Measurements from ENCODE around the gene LMTK2. TPM values are rescaled to one million over a fixed set of nuclear protein-coding genes. Genes with fewer than 3 reads are reported as not detected.

LMTK2 gene
- 10.9 and 23.2 TPM in 2 replicates for total RNA-seq

DNA sequence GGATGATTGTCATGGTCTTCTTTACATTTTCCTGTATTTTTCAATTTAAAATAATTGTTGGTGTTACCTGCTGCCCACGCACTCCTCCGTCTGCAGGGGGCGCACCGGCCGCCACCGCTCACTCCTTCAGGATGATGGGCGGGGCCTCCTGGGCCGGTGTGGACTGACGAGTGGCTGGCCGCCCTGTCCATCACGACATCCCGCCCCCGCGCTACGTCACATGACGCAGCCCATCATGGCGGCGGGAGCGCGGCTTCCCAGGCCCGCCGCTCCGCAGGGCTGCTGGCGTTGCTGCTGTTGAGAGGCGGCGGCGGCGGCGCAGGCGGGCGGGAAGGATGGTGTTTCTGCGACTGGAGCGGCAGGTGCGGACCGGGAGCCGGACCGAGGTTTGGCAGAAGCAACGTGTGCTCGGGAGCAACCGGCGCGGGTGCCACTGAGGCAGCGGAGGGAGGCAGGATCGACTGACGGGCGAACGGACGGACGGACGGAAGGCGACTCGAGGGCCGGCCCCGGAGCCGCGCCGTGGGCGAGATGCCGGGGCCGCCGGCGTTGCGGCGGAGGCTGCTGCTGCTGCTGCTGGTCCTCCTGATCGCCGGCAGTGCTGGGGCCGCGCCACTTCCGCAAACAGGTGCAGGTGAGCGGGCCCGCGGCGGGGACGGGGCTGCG, at the start of gene LMTK2:
LMTK2 (plus strand) TSS at position 216 of the 666 bp plus-strand sequence; CDS start at position 532, 316 bp downstream.
- peak; percentile 62 for DNase-seq (ENCODE audit: low read depth)

DNA sequence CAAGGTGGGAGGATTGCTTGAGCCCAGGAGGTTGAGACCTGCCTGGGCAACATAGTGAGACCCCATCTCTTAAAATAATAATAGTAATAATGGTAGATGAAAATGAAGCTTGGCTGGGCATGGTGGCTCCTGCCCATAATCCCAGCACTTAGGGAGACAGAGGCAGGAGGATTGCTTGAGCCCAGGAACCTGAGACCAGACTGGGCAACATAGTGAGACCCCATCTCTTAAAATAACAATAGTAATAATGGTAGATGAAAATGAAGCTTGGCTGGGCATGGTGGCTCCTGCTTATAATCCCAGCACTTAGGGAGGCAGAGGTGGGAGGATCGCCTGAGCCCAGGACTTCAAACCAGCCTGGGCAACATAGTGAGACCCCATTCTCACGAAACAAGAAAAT, 49.5 kb upstream of the LMTK2 start:
- DNase-seq (ENCODE audit: low read depth) = no peak

DNA sequence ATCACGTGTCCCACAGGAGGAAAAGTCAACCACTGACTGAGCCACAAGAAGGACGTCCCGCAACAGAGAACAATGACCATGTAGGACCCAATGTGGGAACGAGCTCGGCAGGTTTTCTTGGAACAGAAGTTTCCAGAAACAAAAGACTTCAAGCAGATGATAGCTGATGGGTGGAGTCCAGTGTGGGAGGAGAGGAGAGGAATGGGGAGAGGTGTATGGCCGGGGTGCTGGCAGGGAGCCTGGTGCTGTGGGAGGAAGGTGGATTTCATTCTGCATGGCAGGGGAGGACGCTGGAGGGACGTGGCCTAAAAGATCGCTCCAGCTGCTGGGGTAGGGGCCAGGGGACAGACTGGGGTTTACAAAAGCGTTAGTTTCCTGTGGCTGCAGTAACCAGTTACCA, 48.5 kb upstream of the LMTK2 start:
- no peak for DNase-seq (ENCODE audit: low read depth)

DNA sequence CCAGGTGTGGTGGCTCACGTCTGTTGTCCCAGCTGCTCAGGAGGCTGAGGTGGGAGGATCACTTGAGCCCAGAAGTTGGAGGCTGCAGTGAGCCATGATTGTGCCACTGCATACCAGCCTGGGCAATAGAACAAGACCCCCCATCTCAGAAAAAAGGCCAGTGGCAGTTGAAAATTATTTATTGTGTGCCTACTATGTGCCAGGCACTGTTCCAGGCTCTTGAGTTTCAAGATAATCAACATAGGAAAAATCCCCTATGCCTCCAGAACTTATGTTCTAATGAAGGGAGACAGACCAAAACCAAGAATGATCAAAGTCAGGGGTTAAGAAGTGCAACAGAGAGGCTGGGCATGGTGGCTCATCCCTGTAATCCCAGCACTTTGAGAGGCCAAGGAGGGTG, 42.4 kb upstream of the LMTK2 start:
- DNase-seq (ENCODE audit: low read depth) = no peak

DNA sequence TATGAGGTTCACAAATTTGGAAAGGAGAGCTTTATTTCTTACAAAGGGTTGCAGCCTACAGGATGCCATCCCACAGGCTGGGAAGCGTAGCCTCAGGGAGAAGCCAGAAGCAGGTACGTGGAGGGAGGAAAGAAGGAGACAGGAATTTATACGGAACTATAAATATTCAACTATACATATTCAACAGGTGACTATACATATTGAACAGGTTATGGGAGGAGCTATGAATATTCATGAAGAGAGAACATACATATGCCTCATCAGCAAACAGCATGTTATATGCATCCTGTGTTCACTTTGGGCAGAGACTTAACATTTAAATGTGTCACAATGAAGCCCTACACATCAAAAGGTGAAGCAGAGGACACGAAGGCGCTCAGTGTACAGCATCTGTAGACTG, 40.5 kb upstream of the LMTK2 start:
- DNase-seq (ENCODE audit: low read depth) = no peak

DNA sequence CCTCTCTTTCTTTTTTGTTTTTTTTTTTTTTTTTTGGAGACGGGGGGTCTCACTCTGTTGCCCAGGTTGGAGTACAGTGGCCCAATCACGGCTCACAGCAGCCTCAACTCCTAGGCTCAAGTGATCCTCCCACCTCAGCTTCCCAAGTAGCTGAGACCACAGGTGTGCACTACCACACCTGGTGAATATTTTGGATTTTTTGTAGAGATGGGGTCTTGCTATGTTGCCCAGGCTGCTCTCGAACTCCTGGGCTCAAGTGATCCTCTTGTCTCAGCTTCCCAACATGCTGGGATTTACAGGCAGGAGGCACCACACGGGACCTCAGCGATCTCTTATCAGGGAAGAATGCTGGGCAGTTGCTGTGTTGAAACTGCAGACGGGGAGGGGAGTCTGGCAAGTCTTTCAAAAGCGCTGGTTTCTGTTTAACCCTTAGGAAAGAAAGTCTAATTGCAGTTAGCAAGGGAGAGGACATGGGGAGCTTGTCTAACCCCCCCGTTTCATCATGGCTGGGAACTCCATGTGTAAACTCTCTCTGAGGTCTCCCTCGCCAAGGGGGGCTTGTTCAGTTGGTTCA, 39.6 kb upstream of the LMTK2 start:
- DNase-seq (ENCODE audit: low read depth) = no peak

DNA sequence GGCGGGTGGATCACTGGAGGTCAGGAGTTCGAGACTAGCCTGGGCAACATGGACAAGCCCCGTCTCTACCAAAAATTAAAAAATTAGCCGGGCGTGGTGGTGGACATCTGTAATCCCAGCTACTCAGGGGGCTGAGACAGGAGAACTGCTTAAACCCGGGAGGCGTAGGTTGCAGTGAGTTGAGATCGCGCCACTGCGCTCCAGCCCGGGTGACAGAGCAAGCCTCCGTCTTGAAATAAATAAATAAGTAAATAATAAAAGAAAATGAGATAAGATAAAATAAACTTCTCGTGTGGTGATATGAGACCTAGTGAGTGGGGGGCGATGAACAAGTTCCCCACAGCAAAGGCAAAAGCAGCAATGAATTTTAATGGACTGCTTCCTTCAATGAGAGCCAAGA, 33.6 kb upstream of the LMTK2 start:
- no peak for DNase-seq (ENCODE audit: low read depth)

DNA sequence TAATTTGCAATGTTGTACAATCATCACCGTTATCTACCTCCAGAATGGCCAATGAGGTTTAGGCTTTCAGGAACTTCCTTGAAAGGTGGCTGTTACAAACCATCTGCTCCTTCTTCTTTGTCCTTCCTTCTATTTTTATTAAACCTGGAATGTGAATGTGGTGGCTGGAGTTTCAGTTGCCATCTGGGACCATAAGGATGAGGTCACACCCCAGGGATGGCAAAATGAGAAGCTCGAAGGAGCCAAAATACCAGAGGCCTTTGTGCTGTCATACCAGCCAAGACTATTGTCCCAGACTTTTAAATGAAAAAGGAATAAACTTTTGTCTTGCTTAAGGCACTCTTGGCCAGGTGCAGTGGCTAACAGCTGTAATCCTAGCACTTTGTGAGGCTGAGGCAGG, 30.9 kb upstream of the LMTK2 start:
- no peak for DNase-seq (ENCODE audit: low read depth)

DNA sequence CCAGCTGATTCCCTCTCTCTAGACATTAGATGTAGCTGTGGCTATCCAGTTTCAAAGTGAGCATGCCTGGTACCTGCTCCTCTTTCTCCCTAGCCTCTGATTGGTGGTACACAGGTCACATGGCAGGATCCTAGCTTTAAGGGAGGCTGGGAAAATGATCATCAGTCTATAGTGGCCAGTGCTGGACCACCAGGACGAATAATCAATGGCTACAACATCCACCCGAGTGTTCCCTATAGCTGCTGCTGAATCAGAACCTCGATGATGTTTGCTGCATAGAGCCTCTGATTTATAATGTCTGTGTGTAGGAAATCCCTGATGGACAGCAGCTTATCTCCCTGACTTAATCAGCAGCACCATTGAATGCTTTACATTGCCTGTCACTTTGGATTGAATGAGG, 28.9 kb upstream of the LMTK2 start:
- DNase-seq (ENCODE audit: low read depth) = no peak

DNA sequence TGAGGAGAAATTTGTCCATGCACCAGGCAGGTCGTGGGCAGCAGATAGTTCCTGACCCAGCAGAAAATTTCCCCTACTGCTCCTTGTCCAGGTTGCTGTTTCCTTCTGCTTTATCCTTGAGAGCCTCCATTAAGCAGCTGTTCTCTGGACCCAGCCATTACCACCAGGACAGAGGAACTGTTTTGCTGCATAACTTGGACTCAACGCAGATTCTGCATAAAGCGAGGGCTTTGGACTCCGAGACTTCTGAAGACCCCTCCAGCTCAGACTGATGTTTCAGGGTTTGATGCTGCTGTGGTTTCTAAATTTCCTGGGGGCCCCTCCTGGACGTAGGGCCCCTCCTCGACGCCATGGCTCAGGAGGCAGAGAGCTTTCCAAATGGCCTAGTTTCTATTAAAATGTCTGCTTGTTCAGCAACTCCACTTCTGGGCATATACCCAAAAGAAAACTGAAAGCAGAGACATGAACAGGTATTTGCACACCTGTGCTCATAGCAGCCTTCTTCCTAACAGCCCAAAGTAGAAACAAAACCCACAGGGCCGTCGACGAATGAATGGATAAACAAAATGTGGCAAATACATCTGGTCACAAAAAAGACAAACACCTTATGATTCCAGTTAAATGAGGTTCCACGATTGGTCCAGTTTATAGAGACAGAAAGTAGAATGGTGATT, 28.3 kb upstream of the LMTK2 start:
- no peak for DNase-seq (ENCODE audit: low read depth)

DNA sequence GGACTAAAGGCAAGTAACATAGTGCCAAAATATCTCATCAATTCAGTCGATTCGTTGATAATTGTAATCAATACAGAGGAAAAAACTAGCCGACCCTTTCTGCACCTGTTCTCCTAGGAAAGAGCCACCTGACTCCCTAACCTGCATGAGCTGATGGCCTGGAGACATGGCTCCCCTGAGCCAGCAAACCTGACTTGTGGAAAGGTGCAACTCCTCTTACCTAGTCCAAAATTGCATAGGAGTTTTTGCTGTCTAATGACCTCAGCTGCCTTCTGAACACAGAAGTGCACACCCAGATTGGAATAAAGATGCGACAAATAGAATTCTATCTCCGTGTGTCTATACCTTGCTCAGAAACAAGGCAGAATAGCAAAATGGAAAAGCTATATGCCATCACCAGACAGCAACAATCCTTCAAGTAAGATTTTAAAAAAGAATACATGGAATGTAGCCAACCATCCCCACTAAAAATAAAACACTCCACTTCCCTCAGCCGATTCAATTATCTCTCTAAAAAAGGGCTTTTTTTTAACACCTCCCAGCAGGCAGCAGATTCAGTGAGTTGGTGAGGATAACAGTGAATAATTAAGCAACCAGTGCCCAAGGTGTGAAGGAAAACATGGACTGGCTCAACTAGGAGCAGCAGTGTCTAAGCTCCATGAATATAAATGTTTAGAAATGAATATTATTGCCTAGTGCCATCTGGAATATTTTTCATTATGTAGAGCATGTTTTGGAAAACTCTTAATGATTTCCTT, 26.6 kb upstream of the LMTK2 start:
- DNase-seq (ENCODE audit: low read depth) = no peak

DNA sequence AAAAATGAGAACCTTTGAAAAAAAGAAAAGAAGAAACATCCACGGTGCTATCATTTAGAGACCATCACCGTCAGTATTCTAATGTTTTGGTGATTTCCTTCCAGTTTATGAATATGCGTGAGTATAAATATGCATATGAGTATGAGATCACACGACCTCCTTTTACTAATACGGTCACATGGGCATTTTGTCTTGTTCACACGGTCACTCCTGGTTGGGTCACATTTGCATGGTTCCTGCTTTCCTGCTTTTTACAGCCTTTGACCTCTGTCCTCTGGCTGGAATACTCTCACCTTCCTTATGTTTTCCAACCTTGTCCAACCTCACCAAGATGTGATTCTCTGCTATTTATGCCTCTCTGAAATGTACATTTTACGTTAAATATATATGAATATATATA, 25.3 kb upstream of the LMTK2 start:
- DNase-seq (ENCODE audit: low read depth) = no peak

DNA sequence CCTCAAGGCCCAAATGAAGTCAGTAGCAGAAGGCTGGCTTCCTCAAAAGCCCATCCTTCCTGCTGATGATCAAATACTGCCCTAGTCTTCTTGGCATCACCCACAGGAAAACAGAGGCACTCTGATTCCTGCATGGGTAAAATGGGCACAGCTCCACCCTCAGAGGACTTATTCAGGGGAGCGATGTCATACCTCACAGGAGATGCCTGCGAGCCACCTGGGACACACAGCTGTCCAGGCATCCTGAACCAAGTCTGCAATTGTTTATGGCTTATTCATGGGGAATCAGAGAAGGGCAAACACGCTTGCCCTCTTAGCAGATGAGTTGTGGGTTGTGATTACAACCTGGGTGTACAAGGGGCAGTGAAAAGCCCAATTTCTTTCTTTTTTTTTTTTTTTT, 22.0 kb upstream of the LMTK2 start:
- no peak for DNase-seq (ENCODE audit: low read depth)

DNA sequence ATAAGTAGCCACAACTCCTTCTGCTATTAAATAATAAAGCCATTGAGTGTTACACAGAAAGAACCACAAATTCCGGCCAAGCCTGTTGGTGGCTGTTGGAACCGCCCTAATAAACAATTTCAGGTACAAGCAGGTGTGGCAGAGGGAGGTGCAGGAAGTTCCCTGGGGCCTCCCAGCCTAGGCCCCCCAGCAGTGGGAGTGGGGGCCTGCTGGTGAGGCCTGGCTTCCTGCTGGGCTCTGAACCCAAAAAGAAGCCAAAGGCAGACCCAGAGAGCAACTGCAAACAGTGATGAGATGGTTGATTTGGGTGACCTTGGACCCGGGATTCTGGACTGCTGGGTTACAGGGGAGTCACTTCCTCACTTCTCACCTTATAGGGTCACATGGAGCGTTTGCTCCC, 21.0 kb upstream of the LMTK2 start:
- no peak for DNase-seq (ENCODE audit: low read depth)

DNA sequence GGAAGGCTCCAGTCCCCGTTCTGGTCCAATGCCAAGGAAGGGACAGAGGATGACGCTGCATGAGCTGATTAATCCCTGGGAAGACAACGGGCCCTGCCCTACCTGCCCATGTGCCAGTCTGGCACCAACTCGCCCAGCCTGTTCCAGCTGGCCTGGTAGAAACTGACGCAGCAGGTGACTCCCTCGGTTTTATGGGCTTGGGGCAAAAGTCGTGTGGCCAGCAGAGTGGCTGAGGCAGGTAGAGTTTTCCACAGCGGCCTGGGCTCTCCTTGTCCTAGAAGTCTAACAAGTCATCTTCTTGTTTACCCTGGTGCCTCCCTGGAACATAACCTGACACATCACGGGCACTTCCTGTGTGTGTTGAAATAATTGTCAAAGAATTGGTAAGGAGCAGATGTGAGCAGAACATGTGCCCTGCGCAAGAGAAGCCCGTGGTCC, 20.4 kb upstream of the LMTK2 start:
- DNase-seq (ENCODE audit: low read depth) = peak; percentile 24

DNA sequence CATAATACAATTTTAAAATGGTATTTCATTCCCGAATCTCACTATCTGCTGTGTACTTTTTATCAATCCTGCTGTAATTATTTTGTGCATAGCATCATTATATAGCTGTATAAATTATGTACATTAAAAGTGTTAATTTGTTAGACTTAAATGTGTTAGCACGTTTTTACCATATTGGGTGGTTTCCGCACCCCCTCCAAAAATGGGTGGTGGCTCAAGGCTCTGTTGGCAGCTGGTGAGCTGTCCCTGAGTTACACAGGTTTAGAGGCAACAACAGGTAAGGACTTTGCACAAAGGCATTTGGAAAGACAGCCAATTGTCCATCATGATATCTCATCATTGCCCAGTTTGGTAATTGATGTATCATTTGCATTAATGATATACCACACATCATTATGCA, 18.6 kb upstream of the LMTK2 start:
- no peak for DNase-seq (ENCODE audit: low read depth)

DNA sequence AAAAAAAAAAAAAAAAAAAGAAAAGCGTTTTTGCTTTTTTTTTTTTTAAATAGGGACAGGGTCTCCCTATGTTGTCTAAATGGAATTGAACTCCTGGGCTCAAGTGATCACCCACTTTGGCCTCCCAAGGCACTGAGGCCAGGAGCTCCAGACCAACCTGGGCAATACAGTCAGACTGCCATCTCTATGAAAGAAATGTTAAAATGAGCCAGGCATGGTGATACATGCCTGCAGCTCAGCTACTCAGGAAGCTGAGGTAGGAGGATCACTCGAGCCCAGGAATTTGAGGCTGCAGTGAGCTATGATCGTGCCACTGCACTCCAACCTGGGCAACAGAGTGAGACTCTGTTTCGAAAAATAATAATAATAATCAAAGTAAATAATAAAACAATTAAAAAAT, 16.5 kb upstream of the LMTK2 start:
- no peak for DNase-seq (ENCODE audit: low read depth)

DNA sequence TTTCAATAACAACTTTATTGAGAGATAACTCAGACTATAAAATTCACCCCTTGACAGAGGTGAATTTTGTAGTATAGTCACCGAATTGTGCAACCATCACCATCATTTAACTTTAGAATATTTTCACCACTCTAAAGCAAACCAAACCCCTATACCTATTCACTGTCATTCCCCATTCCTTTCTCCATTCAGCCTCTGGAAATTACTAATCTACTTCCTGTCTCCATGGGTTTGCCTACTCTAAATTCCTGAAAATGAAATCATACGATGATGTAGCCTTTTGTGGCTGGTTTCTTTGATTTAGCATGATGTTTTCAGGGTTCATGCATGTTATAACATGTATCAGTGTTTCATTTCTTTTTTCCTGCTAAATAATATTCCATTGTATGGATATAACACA, 15.6 kb upstream of the LMTK2 start:
- DNase-seq (ENCODE audit: low read depth) = no peak

DNA sequence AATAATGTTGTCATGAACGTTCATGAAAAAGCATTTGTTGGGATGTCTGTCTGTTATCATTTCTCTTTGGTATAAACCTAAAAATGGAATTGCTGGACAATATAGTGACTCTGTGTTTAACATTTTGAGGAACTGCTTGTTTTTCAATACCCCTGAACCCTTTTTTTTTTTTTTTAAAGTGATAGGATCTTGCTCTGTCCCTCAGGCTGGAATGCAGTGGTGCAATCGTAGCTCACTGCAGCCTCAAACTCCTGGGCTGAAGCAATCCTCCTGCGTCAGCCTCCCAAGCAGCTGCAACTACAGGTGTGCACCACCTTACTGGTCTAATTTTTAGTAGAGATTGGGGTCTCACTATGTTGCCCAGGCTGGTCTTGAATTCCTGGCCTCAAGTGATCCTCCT, 15.1 kb upstream of the LMTK2 start:
- no peak for DNase-seq (ENCODE audit: low read depth)

DNA sequence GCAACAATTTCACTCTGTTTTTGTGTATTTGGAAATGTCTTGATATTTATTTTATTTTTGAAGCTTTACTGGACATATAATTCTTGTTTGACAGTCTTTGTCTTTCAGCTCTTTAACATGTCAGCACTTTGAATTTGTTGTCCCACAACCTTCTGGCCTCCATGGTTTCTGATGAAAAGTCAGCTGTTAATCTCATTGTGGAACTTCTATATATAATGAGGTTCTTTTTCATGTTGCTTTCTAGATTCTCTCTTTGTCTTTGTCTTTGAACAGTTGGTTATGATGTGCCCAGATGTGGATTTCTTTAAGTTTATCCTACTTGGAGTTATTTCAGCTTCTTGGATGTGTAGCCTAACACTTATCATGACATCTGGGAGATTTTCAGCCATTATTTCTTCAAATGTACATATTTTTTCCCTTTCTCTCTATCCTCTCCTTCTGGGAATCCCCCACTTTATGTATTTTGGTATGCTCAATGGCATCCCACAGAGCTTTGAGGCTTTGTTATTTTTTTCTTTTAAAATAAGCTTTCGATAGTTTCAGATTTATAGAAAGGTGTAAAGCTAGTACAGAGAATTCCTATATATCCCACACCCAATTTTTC, 9.5 kb upstream of the LMTK2 start:
- no peak for DNase-seq (ENCODE audit: low read depth)

DNA sequence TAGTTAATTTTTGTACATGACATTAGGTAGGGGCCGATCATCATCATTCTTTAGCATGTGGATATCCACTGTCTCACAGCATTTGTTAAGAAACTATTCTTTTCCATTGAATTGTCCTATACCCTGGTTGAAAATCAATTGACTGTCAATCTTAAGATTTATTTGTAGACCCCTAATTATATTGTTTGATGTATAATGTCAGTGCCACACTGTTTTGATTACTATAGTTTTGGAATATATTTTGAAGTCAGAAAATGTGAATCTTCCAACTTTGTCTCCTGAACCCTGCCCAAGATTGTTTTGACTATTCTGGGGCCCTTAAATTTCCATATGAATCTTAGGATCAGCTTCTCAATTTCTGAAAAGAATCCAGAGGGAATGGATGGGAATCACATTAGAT, 6.6 kb upstream of the LMTK2 start:
- no peak for DNase-seq (ENCODE audit: low read depth)

DNA sequence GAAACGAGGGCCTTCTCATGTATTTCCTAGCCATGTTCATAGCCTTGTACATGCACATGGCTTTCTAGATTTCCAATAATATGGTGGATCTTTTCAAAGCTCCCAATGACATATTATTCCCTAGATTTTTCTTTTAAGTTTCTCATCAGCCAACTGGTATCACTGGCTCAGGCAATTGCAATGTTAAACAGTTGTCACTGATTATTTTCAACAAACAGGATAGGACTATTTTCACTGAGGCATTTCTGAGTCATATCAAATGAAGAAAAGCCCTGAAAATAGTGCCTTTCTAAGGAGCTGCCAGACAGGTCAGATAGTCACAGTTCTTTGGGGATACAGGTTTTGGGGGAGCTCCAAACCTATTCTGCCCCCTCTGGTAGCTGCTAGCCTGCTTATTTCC, 4.5 kb upstream of the LMTK2 start:
- DNase-seq (ENCODE audit: low read depth) = no peak
